Natural killer cell (primary cell): Measurements from ENCODE around the gene BICD1. TPM values are rescaled to one million over a fixed set of nuclear protein-coding genes. Genes with fewer than 3 reads are reported as not detected.

Experiments
- ATAC-seq, 3 donors: fragments of 150-1000 bp in 2 of 3; fragments of 200-7000 bp in 1 of 3; cut with Tn5 transposase; 1 replicate in 1 of 3; 2 replicates in 2 of 3; pipeline ENCODE4 v1.10.0; 2021; ENCODE audit warnings: mild to moderate bottlenecking in 2 of 3, moderate library complexity in 2 of 3
- DNase-seq, 2 donors: peaks; one replicate each; pipeline versions ENCODE4 v3.0.0 to v3.0.0-alpha.2; 2013 to 2021; ENCODE audit warnings: mixed read lengths in 1 of 2
- H3K27ac ChIP-seq: one replicate; pipeline ENCODE4 v1.5.1; 2013; ENCODE audit warnings: mild to moderate bottlenecking, low read length
- H3K27me3 ChIP-seq: one replicate; pipeline ENCODE4 v1.6.1; 2013; ENCODE audit warnings: low read length; ENCODE audit not compliant: control insufficient read depth, insufficient read depth
- H3K36me3 ChIP-seq: one replicate; pipeline ENCODE4 v1.6.1; 2013; ENCODE audit warnings: low read length; ENCODE audit not compliant: control insufficient read depth, insufficient read depth
- H3K4me1 ChIP-seq: one replicate; pipeline ENCODE4 v1.6.1; 2013; ENCODE audit warnings: low read length; ENCODE audit not compliant: control insufficient read depth, insufficient read depth
- H3K4me3 ChIP-seq: one replicate; pipeline ENCODE4 v1.5.1; 2013; ENCODE audit warnings: low read length
- H3K9me3 ChIP-seq: one replicate; pipeline ENCODE4 v1.6.1; 2013; ENCODE audit warnings: low read length; ENCODE audit not compliant: control insufficient read depth, insufficient read depth
- H3K27ac Mint-ChIP-seq, 2 donors: one replicate each; pipeline ENCODE4 v1.8.0; 2022; ENCODE audit warnings: mild to moderate bottlenecking in 2 of 2, mixed read lengths in 2 of 2, moderate library complexity in 1 of 2
- H3K27me3 Mint-ChIP-seq, 2 donors: one replicate each; pipeline ENCODE4 v1.8.0; 2022; ENCODE audit warnings: low read depth in 2 of 2, mixed read lengths in 2 of 2
- H3K36me3 Mint-ChIP-seq: one replicate; pipeline ENCODE4 v1.8.0; 2022; ENCODE audit warnings: mixed read lengths
- H3K4me1 Mint-ChIP-seq, 2 donors: one replicate each; pipeline ENCODE4 v1.8.0; 2022; ENCODE audit warnings: mixed read lengths in 2 of 2
- H3K4me3 Mint-ChIP-seq: one replicate; pipeline ENCODE4 v1.8.0; 2022; ENCODE audit warnings: mild to moderate bottlenecking, moderate library complexity, mixed read lengths
- H3K9me3 Mint-ChIP-seq, 2 donors: one replicate each; pipeline ENCODE4 v1.8.0; 2022; ENCODE audit warnings: mixed read lengths in 2 of 2
- WGBS: methylation state at CpG from one replicate; pipeline ENCODE4 v1.1.7; 2013; ENCODE audit warnings: missing lambda C conversion rate; ENCODE audit not compliant: insufficient coverage; 5-methylcytosine and 5-hydroxymethylcytosine counted together
- intact Hi-C: fragments of 100-400 bp; cut with micrococcal nuclease; formaldehyde crosslinking; loops from one replicate; pipeline ENCODE4 v1.14.2; 2022
- total RNA-seq, 4 donors: library from RNA; stranded (reverse); fragments of 120-200 nt in 1 of 4; gene quantifications; one replicate each; pipeline versions ENCODE4 v1.2.3 to v1.2.4, GENCODE V29; 2013 to 2022
- TF ChIP-seq, protein P1 (sequence below): fragments of 200-600 bp; IDR thresholded peaks from one replicate; pipeline ENCODE4 v1.8.0; 2022; ENCODE audit warnings: antibody characterized with exemption

Gene BICD1
- total RNA-seq, 3 donors from 2014 or later (not counting 1 experiment from before 2014, with no cell fraction given) = 10.0 to 16.0 (median 15.5) TPM

DNA sequence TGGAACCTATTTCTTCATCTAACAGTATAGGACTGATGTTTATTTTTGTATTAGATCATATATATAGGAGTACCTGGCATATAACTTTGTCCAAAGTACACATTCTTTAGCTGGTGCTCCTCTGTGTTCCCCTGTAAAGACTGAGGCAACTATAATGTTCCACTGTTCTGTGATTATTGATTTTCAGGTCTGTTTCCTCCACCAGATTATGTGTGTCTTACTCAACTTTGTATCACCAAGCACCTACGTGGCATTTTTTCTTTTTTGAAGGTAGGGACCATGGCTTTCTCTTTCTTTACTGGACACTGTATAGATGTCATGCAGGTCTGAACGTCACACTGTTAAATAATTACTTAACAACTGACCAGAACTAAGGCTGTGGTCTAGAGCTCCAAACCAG, 29.3 kb downstream of the BICD1 start:
- no peaks in the 10 kb centered on the region for H3K36me3 Mint-ChIP-seq
- no peak overlapping the region for H3K27ac Mint-ChIP-seq
- peaks cover 24 to 28% of the 10 kb centered on the region in 2 donors for H3K4me1 Mint-ChIP-seq
- H3K9me3 Mint-ChIP-seq = no peaks in the 10 kb centered on the region
- ATAC-seq = no peak
- H3K27me3 ChIP-seq = no peaks in the 10 kb centered on the region
- H3K9me3 ChIP-seq = no peaks in the 10 kb centered on the region
- H3K36me3 ChIP-seq = no peaks in the 10 kb centered on the region
- TF ChIP-seq, protein P1, sequence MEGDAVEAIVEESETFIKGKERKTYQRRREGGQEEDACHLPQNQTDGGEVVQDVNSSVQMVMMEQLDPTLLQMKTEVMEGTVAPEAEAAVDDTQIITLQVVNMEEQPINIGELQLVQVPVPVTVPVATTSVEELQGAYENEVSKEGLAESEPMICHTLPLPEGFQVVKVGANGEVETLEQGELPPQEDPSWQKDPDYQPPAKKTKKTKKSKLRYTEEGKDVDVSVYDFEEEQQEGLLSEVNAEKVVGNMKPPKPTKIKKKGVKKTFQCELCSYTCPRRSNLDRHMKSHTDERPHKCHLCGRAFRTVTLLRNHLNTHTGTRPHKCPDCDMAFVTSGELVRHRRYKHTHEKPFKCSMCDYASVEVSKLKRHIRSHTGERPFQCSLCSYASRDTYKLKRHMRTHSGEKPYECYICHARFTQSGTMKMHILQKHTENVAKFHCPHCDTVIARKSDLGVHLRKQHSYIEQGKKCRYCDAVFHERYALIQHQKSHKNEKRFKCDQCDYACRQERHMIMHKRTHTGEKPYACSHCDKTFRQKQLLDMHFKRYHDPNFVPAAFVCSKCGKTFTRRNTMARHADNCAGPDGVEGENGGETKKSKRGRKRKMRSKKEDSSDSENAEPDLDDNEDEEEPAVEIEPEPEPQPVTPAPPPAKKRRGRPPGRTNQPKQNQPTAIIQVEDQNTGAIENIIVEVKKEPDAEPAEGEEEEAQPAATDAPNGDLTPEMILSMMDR = no peak
- WGBS = 96% methylated on average over 2 of the region's 2 CpGs
- H3K4me1 ChIP-seq = peaks cover 12% of the 10 kb centered on the region
- H3K27ac ChIP-seq = no peak overlapping the region
- H3K27me3 Mint-ChIP-seq = no peaks in the 10 kb centered on the region
- no peak overlapping the region for H3K4me3 ChIP-seq
- H3K4me3 Mint-ChIP-seq = no peak overlapping the region
- intact Hi-C loops = no loop called here
- DNase-seq = no peak

- 67% methylated on average over 3 of the region's 4 CpGs for WGBS
- H3K36me3 ChIP-seq = no peaks in the 10 kb centered on the region
- Mint-ChIP-seq H3K27ac (no peak overlapping the region), H3K27me3 (no peaks in the 10 kb centered on the region), H3K9me3 (no peaks in the 10 kb centered on the region), H3K4me1 (peaks cover 24 to 28% of the 10 kb centered on the region in 2 donors), H3K4me3 (no peak overlapping the region), H3K36me3 (no peaks in the 10 kb centered on the region)
- H3K27ac ChIP-seq = no peak overlapping the region
- intact Hi-C loops = no loop called here
- H3K9me3 ChIP-seq = no peaks in the 10 kb centered on the region
- DNase-seq = no peak
- H3K4me3 ChIP-seq = no peak overlapping the region
- no peak for ATAC-seq
- TF ChIP-seq, protein P1 = no peak
- H3K27me3 ChIP-seq = no peaks in the 10 kb centered on the region
- peaks cover 12% of the 10 kb centered on the region for H3K4me1 ChIP-seq
These were observed 29.8 kb downstream of the BICD1 start for GRCh38 chr12:32136404-32136803.

GRCh38 chr12:32139064-32139421, 32.4 kb downstream of the BICD1 start:
- Mint-ChIP-seq H3K9me3 (no peaks in the 10 kb centered on the region), H3K36me3 (no peaks in the 10 kb centered on the region), H3K27me3 (peaks cover 0 to 3% of the 10 kb centered on the region in 2 donors), H3K27ac (peak overlapping the region; percentile 14 to 86), H3K4me3 (peak overlapping the region; percentile 86), H3K4me1 (peaks cover 23 to 27% of the 10 kb centered on the region in 2 donors)
- TF ChIP-seq, protein P1 = no peak
- peak; percentile 49 to 66 (median 66) for ATAC-seq
- Histone ChIP-seq H3K27ac (peak overlapping the region; percentile 77), H3K27me3 (no peaks in the 10 kb centered on the region), H3K36me3 (no peaks in the 10 kb centered on the region), H3K9me3 (no peaks in the 10 kb centered on the region), H3K4me3 (peak overlapping the region; percentile 31), H3K4me1 (peaks cover 12% of the 10 kb centered on the region)
- intact Hi-C loops = no loop called here
- peak in 1 of 2 donors; percentile 44 for DNase-seq
- WGBS = 6% methylated on average over 2 of the region's 2 CpGs

GRCh38 chr12:32140877-32141276, 34.2 kb downstream of the BICD1 start:
- peaks cover 0 to 3% of the 10 kb centered on the region in 2 donors for H3K27me3 Mint-ChIP-seq
- intact Hi-C loops = no loop called here
- no peaks in the 10 kb centered on the region for H3K36me3 Mint-ChIP-seq
- no peak for ATAC-seq
- H3K4me3 ChIP-seq = no peak overlapping the region
- H3K27me3 ChIP-seq = no peaks in the 10 kb centered on the region
- TF ChIP-seq, protein P1 = no peak
- H3K4me1 Mint-ChIP-seq = peaks cover 8 to 14% of the 10 kb centered on the region in 2 donors
- H3K27ac Mint-ChIP-seq = no peak overlapping the region
- WGBS = 98% methylated on average over 11 of the region's 12 CpGs
- H3K9me3 ChIP-seq = no peaks in the 10 kb centered on the region
- no peak for DNase-seq
- H3K27ac ChIP-seq = no peak overlapping the region
- no peak overlapping the region for H3K4me3 Mint-ChIP-seq
- no peaks in the 10 kb centered on the region for H3K36me3 ChIP-seq
- peaks cover 6% of the 10 kb centered on the region for H3K4me1 ChIP-seq
- no peaks in the 10 kb centered on the region for H3K9me3 Mint-ChIP-seq
